Astrocyte (in vitro differentiated cells and primary cell): Measurements from ENCODE around the gene MAD2L1BP. TPM values are rescaled to one million over a fixed set of nuclear protein-coding genes. Genes with fewer than 3 reads are reported as not detected.
"Not testable (repeated sequence)": the region's sequence is repeated elsewhere in the genome, so short reads cannot be mapped to it uniquely, and the experiment has no call there.

Experiments
- DNase-seq: peaks from one replicate; pipeline ENCODE4 v3.0.0-alpha.2; 2010; ENCODE audit warnings: low read depth
- FAIRE-seq: peaks from 2 replicates; lab custom pipeline; 2011; peaks lifted over from hg19 to GRCh38; lab: Jason Lieb, UNC
- H2AFZ ChIP-seq: 2 replicates; pipeline ENCODE4 v1.6.0; 2012; ENCODE audit warnings: low read depth, low read length, inconsistent platforms
- H3K27ac ChIP-seq: 2 replicates; pipeline ENCODE4 v1.5.1; 2011; ENCODE audit warnings: low read depth, low read length, inconsistent platforms
- H3K27me3 ChIP-seq: 2 replicates; pipeline ENCODE4 v1.6.0; 2011; ENCODE audit warnings: low read length, inconsistent platforms; ENCODE audit not compliant: insufficient read depth
- H3K36me3 ChIP-seq: 2 replicates; pipeline ENCODE4 v1.5.1; 2011; ENCODE audit warnings: low read length, inconsistent platforms; ENCODE audit not compliant: insufficient read depth
- H3K4me1 ChIP-seq: 2 replicates; pipeline ENCODE4 v1.5.1; 2011; ENCODE audit warnings: low read length, inconsistent platforms; ENCODE audit not compliant: insufficient read depth
- H3K4me2 ChIP-seq: 2 replicates; pipeline ENCODE4 v1.6.0; 2012; ENCODE audit warnings: low read length, inconsistent platforms
- H3K4me3 ChIP-seq: 2 replicates; pipeline ENCODE4 v1.5.1; 2011; ENCODE audit warnings: low read depth, mild to moderate bottlenecking, low read length, inconsistent platforms; ENCODE audit not compliant: insufficient read depth
- H3K79me2 ChIP-seq: 2 replicates; pipeline ENCODE4 v1.6.0; 2012; ENCODE audit warnings: mild to moderate bottlenecking, low read length, inconsistent platforms; ENCODE audit not compliant: insufficient read depth
- H3K9ac ChIP-seq: 2 replicates; pipeline ENCODE4 v1.6.0; 2012; ENCODE audit warnings: mild to moderate bottlenecking, low read length, inconsistent platforms
- H3K9me3 ChIP-seq: 2 replicates; pipeline ENCODE4 v1.5.1; 2012; ENCODE audit warnings: low read depth, mild to moderate bottlenecking, low read length, inconsistent platforms; ENCODE audit not compliant: insufficient read depth
- H4K20me1 ChIP-seq: 2 replicates; pipeline ENCODE4 v1.6.0; 2012; ENCODE audit warnings: low read length, inconsistent platforms; ENCODE audit not compliant: insufficient read depth
- H3K27ac Mint-ChIP-seq: one replicate; pipeline ENCODE4 v1.8.0; 2021; ENCODE audit warnings: mild to moderate bottlenecking, mixed read lengths; ENCODE audit not compliant: unreplicated experiment
- H3K27me3 Mint-ChIP-seq: one replicate; pipeline ENCODE4 v1.8.0; 2021; ENCODE audit warnings: low read depth, mixed read lengths; ENCODE audit not compliant: unreplicated experiment
- H3K36me3 Mint-ChIP-seq: one replicate; pipeline ENCODE4 v1.8.0; 2021; ENCODE audit warnings: low read depth, mixed read lengths; ENCODE audit not compliant: unreplicated experiment
- H3K4me1 Mint-ChIP-seq: one replicate; pipeline ENCODE4 v1.8.0; 2021; ENCODE audit warnings: low read depth, mixed read lengths; ENCODE audit not compliant: unreplicated experiment
- H3K4me3 Mint-ChIP-seq: one replicate; pipeline ENCODE4 v1.8.0; 2021; ENCODE audit warnings: mild to moderate bottlenecking, moderate library complexity, mixed read lengths; ENCODE audit not compliant: unreplicated experiment
- H3K9me3 Mint-ChIP-seq: one replicate; pipeline ENCODE4 v1.8.0; 2021; ENCODE audit warnings: mild to moderate bottlenecking, mixed read lengths; ENCODE audit not compliant: unreplicated experiment
- CTCF ChIP-seq: IDR thresholded peaks from 2 replicates; pipeline ENCODE4 v1.5.1; 2011; ENCODE audit warnings: low read depth, mild to moderate bottlenecking, inconsistent platforms, low read length, moderate library complexity; ENCODE audit not compliant: insufficient read depth
- EZH2 ChIP-seq: IDR thresholded peaks from 2 replicates; pipeline ENCODE4 v1.6.1; 2012; ENCODE audit warnings: mild to moderate bottlenecking, low read length, inconsistent platforms; ENCODE audit not compliant: insufficient read depth
- total RNA-seq: library from RNA; stranded (reverse); gene quantifications from 2 replicates; pipeline ENCODE4 v1.2.1, GENCODE V29; 2021

The MAD2L1BP gene
- total RNA-seq, 1 donor from 2014 or later: 32.2 TPM

DNA sequence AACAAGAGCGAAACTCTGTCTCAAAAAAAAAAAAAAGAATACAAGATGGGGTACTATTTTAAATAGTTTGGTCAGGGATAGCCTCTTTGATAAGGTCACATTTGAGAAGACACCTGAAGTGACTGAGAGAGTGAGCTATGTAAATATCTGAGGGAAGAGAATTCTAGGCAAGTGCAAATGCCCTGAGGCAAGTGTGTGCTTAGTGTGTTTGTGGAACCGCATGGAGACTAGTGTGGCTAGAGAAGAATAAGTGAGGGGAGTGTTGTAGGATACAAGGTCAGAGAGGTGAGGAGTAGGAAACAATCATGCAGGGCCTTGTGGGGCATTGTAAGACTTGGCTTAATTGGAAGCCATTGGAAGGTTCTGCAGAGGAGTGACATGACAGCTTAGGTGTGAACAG lies 12.6 kb downstream of the MAD2L1BP start:
- no peak for FAIRE-seq
- H3K9me3 ChIP-seq: no peaks in the 10 kb centered on the region
- H3K27me3 Mint-ChIP-seq: no peaks in the 10 kb centered on the region

GRCh38 chr6:43652822-43653221 lies 17.2 kb downstream of the MAD2L1BP start:
- H3K36me3 Mint-ChIP-seq: peaks cover 10% of the 10 kb centered on the region
- not testable (repeated sequence) for H3K4me2 ChIP-seq, H3K9me3 ChIP-seq, H2AFZ ChIP-seq, H3K27me3 ChIP-seq, H3K4me1 ChIP-seq, H3K36me3 ChIP-seq, DNase-seq, H3K27ac ChIP-seq, H3K27me3 Mint-ChIP-seq, H3K4me3 ChIP-seq, H3K9me3 Mint-ChIP-seq, FAIRE-seq, H3K4me3 Mint-ChIP-seq, H4K20me1 ChIP-seq, H3K9ac ChIP-seq, H3K4me1 Mint-ChIP-seq, H3K27ac Mint-ChIP-seq, H3K79me2 ChIP-seq

More for the DNA sequence above, 12.6 kb downstream of the MAD2L1BP start:
- H3K4me1 Mint-ChIP-seq: no peaks in the 10 kb centered on the region
- no peak overlapping the region for H3K27ac Mint-ChIP-seq
- H3K79me2 ChIP-seq: no peaks in the 10 kb centered on the region
- no peaks in the 10 kb centered on the region for H3K27me3 ChIP-seq
- H3K4me1 ChIP-seq: peaks cover 3% of the 10 kb centered on the region
- no peak overlapping the region for H3K9ac ChIP-seq
- no peaks in the 10 kb centered on the region for H3K36me3 ChIP-seq
- no peak overlapping the region for H3K4me2 ChIP-seq
- no peak overlapping the region for H2AFZ ChIP-seq
- no peak for DNase-seq
- H3K4me3 Mint-ChIP-seq: no peak overlapping the region
- no peaks in the 10 kb centered on the region for H4K20me1 ChIP-seq
- TF ChIP-seq CTCF (no peak), EZH2 (no peak)
- H3K27ac ChIP-seq: no peak overlapping the region
- no peak overlapping the region for H3K4me3 ChIP-seq
- H3K9me3 Mint-ChIP-seq: no peaks in the 10 kb centered on the region
- H3K36me3 Mint-ChIP-seq: peaks cover 3% of the 10 kb centered on the region

- H3K9me3 Mint-ChIP-seq: peaks cover 10% of the 10 kb centered on the region
- no peak overlapping the region for H3K4me3 Mint-ChIP-seq
- Histone ChIP-seq H3K9me3 (peaks cover 4% of the 10 kb centered on the region), H3K4me3 (no peak overlapping the region), H4K20me1 (no peaks in the 10 kb centered on the region), H3K9ac (no peak overlapping the region), H3K36me3 (no peaks in the 10 kb centered on the region), H3K79me2 (no peaks in the 10 kb centered on the region), H3K4me1 (no peaks in the 10 kb centered on the region), H2AFZ (no peak overlapping the region), H3K27ac (no peak overlapping the region), H3K27me3 (no peaks in the 10 kb centered on the region), H3K4me2 (no peak overlapping the region)
- FAIRE-seq: no peak
- H3K4me1 Mint-ChIP-seq: no peaks in the 10 kb centered on the region
- H3K27ac Mint-ChIP-seq: no peak overlapping the region
- DNase-seq: no peak
- TF ChIP-seq EZH2 (no peak), CTCF (no peak)
- H3K36me3 Mint-ChIP-seq: peaks cover 12% of the 10 kb centered on the region
- no peaks in the 10 kb centered on the region for H3K27me3 Mint-ChIP-seq
Measured at GRCh38 chr6:43657221-43657802, 21.7 kb downstream of the MAD2L1BP start.
